IPS-18a (cell line): ENCODE data around the gene CPLANE2.
"Not testable (repeated sequence)": the region's sequence is repeated elsewhere in the genome, so short reads cannot be mapped to it uniquely, and the experiment has no call there.

Experiments used
- H3K27ac ChIP-seq: one replicate; pipeline ENCODE4 v1.5.1; 2013; ENCODE audit warnings: low read length
- H3K27me3 ChIP-seq: one replicate; pipeline ENCODE4 v1.6.1; 2013; ENCODE audit warnings: mild to moderate bottlenecking, low read length; ENCODE audit not compliant: control insufficient read depth, insufficient read depth
- H3K36me3 ChIP-seq: one replicate; pipeline ENCODE4 v1.6.1; 2013; ENCODE audit warnings: low read depth, low read length; ENCODE audit not compliant: control insufficient read depth
- H3K4me1 ChIP-seq: one replicate; pipeline ENCODE4 v1.6.1; 2013; ENCODE audit warnings: low read depth, low read length; ENCODE audit not compliant: control insufficient read depth
- H3K4me3 ChIP-seq: one replicate; pipeline ENCODE4 v1.5.1; 2013; ENCODE audit warnings: low read length
- H3K9ac ChIP-seq: one replicate; pipeline ENCODE4 v1.6.1; 2013; ENCODE audit warnings: mild to moderate bottlenecking, low read length, moderate library complexity
- H3K9me3 ChIP-seq: one replicate; pipeline ENCODE4 v1.6.1; 2013; ENCODE audit warnings: low read depth, low read length; ENCODE audit not compliant: control insufficient read depth

The CPLANE2 gene

DNA sequence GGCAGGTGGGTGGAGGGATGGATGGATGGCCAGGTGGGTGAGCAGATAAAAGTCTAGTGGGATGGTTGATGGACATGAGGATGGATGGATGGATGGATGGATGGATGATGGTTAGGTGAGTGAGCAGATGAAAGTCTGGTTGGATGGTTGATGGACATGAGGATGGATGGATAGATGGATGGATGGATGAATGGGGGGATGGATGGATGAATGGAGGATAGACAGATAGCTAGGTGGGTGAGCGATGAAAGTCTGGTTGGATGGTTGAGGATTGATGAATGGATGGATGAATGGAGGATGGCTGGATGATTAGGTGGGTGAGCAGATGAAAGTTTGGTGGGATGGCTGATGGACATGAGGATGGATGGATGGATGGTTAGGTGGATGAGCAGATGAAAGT lies 15.5 kb downstream of the CPLANE2 start:
- peaks cover 38% of the 10 kb centered on the region for H3K27me3 ChIP-seq
- H3K9ac ChIP-seq, result no peak overlapping the region

DNA sequence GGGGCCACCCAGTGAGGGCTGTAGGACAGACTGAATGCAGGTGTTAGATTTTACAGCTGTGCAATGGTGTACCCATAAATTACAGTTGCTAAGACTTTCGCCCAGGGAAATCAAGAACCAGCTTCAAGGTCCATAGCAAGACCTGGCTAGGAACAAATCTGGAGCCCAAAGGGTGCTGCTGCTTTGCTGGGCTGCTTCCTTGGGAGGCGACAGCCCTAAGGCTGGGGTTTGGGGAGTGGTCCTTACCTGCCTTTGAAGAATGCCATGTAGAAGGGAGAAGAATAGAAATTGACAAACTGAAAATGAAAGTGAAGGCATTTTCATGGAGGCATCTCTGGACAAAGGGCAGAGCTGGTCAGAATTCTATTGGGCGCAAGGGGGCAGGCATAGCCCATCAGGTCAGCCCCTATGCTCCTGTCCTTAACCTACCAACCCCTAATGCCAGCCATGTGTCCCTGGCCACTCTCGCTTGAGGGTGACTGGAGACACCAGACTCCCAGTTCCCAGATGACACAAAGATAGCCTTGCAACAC lies 16.9 kb downstream of the CPLANE2 start:
- Histone ChIP-seq H3K9ac (no peak overlapping the region), H3K27me3 (peaks cover 26% of the 10 kb centered on the region), H3K36me3 (no peaks in the 10 kb centered on the region), H3K4me1 (peaks cover 3% of the 10 kb centered on the region), H3K9me3 (no peaks in the 10 kb centered on the region), H3K27ac (no peak overlapping the region), H3K4me3 (no peak overlapping the region)

More for the DNA sequence above, 15.5 kb downstream of the CPLANE2 start:
- Histone ChIP-seq H3K27ac (no peak overlapping the region), H3K36me3 (no peaks in the 10 kb centered on the region), H3K9me3 (no peaks in the 10 kb centered on the region), H3K4me3 (no peak overlapping the region), H3K4me1 (peaks cover 7% of the 10 kb centered on the region)

DNA sequence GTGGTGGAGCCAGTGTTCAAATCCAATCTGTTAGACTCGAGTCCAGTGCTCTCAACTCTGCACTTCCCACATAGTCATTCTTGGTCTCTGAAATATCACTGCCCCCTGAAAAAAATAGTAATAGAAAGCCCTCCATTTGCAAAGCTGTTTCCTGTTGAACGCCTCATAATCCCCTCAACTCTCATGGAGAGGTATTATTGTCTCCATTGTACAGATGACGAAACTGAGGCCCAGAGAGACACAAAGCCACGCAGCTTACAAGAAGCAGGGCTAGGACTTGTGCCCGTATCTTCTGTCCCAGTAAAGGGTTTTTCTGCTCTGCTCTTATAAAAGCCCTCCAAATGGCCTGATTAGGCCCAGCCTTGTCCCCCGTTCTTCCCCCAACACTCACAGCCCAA lies 18.3 kb downstream of the CPLANE2 start:
- no peak overlapping the region for H3K27ac ChIP-seq
- peaks cover 14% of the 10 kb centered on the region for H3K27me3 ChIP-seq
- no peaks in the 10 kb centered on the region for H3K9me3 ChIP-seq
- H3K4me3 ChIP-seq, result no peak overlapping the region
- peaks cover 3% of the 10 kb centered on the region for H3K4me1 ChIP-seq
- H3K36me3 ChIP-seq, result no peaks in the 10 kb centered on the region
- no peak overlapping the region for H3K9ac ChIP-seq

DNA sequence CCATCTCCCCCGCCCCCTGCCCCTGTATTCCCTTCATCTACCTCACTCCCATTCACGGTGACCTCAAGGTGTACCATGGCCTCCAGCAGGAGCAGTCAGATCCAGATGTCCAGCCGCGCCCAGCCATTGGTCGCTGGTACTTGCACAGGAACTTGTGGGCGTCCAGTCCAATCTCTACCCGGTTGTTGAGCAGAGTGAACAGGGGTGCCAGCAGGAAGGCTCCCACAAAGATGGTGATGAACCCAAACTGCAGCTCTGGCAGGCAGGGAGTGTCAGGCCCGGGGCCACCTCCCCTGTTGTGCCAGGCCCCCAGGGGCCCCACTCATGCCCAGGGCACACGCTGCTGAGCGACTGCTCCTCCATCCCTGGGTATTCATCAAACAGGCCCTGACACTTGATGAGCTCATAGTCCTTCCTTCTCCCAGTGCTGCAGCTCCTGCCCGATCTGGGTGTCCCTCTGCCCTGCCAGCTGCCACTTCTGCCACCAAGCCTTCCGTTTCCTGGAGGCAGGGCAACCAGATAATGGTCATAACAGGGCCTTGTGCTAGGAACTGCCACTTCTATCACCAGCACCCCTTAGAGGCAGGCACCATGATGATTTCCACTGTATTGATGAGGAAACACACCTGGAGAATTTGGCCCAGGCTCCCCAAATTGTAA lies 18.8 kb downstream of the CPLANE2 start:
- Histone ChIP-seq H3K27ac (no peak overlapping the region), H3K4me3 (peak overlapping the region; percentile 52), H3K4me1 (peaks cover 6% of the 10 kb centered on the region), H3K36me3 (no peaks in the 10 kb centered on the region), H3K9me3 (no peaks in the 10 kb centered on the region), H3K9ac (no peak overlapping the region), H3K27me3 (peaks cover 10% of the 10 kb centered on the region)

DNA sequence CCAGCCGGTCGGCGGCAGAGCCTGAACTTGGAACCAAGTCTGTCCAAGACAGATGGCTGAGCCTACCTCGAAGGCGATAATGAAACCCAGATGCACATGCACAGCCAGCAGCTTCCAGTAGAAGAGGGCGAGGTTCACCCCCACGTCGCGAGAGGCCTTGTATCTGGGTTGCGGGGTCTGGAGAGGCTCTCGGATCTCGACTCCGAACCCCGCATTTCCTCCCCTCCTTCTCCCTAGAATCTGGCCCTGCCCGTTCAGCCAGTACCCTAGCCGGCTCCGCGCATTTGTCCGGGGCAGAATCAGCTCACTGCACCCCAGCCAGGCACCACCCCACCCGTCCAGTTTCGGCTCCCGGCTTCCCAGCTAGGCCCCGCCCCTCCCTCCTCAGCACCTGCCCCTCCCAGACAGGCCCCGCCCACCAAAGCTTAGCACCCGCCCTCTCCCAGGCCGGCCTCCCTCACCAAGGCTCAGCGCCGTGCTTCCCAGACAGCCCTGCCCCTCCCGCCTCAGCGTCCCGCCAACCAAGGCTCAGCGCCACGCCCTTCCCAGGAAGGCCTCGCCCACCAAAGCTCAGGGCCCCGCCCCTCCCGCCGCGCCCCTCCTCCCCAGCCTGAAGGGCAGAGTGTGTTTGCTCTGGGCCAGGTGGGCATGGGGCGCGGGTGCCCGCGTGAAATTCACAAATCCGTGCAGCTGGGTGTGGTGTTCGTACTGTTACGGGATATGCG lies 19.8 kb downstream of the CPLANE2 start:
- peaks cover 12% of the 10 kb centered on the region for H3K4me1 ChIP-seq
- H3K27ac ChIP-seq, result no peak overlapping the region
- H3K9ac ChIP-seq, result no peak overlapping the region
- no peaks in the 10 kb centered on the region for H3K36me3 ChIP-seq
- H3K27me3 ChIP-seq, result peaks cover 10% of the 10 kb centered on the region
- H3K4me3 ChIP-seq, result peak overlapping the region; percentile 52
- no peaks in the 10 kb centered on the region for H3K9me3 ChIP-seq

DNA sequence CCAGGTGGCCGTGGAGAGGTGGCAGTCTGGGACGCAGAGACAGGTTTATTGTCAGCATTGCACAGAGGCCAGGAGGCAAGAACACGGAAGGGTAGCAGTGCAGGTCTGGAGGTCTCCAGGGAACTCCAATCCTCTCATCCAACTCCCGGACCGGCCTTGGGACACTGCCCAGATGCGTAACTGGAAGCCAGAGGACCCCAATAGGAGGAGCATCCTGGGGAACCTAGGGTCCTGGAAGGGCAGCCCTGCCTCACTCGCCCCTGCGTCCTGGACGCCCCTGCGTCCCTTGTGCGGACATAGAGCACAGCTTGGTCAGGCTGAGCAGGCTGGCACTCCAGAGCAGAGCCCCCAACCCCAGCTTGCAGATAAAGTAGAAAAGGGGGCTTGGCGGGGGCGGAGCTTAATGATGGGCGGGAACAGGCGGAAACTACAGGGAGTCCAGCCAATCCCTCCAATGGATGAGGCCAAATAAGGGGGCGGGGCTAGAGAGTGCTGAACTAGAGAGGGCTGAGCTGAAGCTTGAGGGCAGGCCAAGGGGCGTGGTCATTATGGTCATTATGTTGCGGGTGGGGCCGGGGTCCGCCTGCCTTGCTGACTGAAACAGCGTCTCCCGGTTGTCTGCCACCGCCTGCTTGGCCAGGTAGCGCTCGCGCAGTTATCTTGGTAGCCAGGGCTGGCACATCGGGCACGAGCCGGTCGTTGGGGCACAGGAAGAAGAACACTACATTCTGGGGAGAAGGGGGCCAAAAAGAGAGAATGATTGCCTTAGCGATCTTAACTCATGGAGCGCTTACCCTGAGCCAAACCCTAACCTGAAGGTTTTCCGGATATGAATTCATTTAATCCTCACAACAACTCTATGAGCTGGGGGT lies 20.9 kb downstream of the CPLANE2 start:
- H3K9ac ChIP-seq, result no peak overlapping the region
- no peaks in the 10 kb centered on the region for H3K9me3 ChIP-seq
- H3K4me3 ChIP-seq, result peak overlapping the region; percentile 48
- no peaks in the 10 kb centered on the region for H3K36me3 ChIP-seq
- H3K27ac ChIP-seq, result no peak overlapping the region
- peaks cover 10% of the 10 kb centered on the region for H3K27me3 ChIP-seq
- peaks cover 23% of the 10 kb centered on the region for H3K4me1 ChIP-seq

DNA sequence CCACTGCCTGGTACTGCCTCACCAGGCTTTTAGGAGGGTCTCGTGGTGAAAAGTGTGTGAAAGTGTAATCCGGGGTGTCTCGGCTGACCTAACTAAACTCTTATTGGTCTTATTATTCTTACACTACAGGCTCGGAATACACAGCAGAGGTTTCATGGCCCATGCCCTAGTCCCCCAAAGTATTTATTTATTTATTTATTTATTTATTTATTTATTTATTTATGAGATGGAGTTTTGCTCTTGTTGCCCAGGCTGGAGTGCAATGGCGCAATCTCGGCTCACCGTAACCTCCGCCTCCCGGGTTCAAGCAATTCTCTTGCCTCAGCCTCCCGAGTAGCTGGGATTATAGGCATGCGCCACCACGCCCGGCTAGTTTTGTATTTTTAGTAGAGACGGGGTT lies 21.7 kb downstream of the CPLANE2 start:
- H3K9me3 ChIP-seq, H3K36me3 ChIP-seq, H3K9ac ChIP-seq, H3K27ac ChIP-seq, H3K4me3 ChIP-seq: not testable (repeated sequence)
- H3K27me3 ChIP-seq, result peaks cover 10% of the 10 kb centered on the region
- H3K4me1 ChIP-seq, result peaks cover 27% of the 10 kb centered on the region

DNA sequence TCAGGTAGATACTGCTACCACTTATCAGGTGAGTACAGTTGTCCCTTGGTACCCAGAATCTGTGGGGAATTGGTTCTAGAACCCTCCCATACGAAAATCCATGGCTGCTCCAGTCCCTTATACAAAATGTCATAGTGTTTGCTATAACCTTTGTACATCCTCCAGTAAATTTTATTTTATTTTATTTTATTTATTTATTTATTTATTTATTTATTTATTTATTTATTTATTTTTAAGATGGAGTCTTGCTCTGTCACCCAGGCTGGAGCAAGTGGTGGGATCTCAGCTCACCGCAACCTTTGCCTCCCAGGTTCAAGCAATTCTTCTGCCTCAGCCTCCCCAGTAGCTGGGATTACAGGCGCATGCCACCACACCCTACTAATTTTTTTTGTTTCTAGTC lies 23.4 kb downstream of the CPLANE2 start:
- peaks cover 10% of the 10 kb centered on the region for H3K27me3 ChIP-seq

DNA sequence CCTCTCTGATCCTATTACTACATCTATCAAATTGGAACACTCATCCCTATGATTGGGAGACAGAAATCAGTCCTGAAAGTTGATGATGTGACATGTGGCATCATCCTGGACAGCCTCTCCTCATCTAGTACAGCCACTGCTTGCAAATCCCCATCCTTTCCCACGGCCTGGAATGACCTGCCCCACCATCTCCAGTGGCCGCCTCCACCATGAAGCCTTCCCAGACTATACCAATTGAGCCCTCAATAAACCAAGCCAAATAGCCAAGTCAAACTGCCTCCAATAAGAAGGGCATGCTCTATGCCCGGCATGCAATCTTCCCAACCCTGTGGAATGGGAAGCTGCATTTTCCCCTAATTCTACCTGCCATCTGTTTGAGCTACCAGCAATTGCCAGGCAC lies 24.0 kb downstream of the CPLANE2 start:
- peaks cover 10% of the 10 kb centered on the region for H3K27me3 ChIP-seq
- no peaks in the 10 kb centered on the region for H3K9me3 ChIP-seq
- H3K9ac ChIP-seq, result peak overlapping the region; percentile 80
- peaks cover 27% of the 10 kb centered on the region for H3K4me1 ChIP-seq
- H3K4me3 ChIP-seq, result peak overlapping the region; percentile 62
- no peaks in the 10 kb centered on the region for H3K36me3 ChIP-seq
- peak overlapping the region; percentile 18 for H3K27ac ChIP-seq

More for the DNA sequence above, 23.4 kb downstream of the CPLANE2 start:
- H3K27ac ChIP-seq, H3K36me3 ChIP-seq, H3K9me3 ChIP-seq, H3K9ac ChIP-seq, H3K4me3 ChIP-seq: not testable (repeated sequence)
- H3K4me1 ChIP-seq, result peaks cover 27% of the 10 kb centered on the region

DNA sequence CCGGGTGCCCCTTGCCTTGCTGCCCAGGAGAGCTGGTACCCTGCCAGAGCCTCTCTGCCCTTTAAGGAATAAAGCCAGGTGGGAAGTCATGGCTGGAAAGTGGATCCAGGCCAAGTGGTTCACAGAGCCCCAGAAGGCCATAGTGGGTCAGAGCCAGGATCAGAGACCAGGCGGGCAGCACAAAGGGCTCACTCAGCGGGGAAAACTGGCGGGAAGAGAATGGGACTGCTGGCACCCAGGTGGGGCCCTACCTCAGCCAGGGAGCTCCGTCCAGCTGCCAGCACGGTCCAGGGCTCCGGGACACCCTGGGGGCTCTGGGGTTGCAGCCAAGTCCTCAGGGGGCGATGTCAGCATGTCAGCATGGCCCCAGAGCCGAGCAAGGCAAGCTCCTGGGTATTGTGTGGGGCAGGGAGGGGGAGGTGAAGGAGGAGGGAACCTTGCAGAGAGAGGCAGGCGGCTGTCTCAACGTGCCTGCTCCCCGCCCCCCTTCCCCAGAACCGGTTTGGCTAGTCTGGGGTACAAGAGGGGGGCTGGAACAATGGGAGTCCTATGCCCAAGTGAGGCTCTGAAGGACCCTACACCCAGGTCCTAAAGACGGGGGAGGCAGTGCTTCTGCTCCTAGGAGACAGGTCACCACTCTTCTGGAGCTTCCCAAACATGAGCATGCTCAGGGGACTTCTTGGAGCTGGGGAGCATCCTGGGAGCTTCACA lies 24.6 kb downstream of the CPLANE2 start, which contains the start of gene ARHGEF19:
Gene ARHGEF19, minus strand, starts transcription at position 402 of the 711 bp plus-strand sequence. CDS start 3,598 bp downstream, outside the sequence.
- Histone ChIP-seq H3K27me3 (peaks cover 10% of the 10 kb centered on the region), H3K4me1 (peaks cover 27% of the 10 kb centered on the region), H3K27ac (peak within 1 kb of the TSS; percentile 80), H3K9me3 (no peaks in the 10 kb centered on the region), H3K9ac (peak within 1 kb of the TSS; percentile 80), H3K4me3 (peak within 1 kb of the TSS; percentile 62), H3K36me3 (no peaks in the 10 kb centered on the region)
